Left colon (tissue), 2 donors: ENCODE results near the gene ADCY10. TPM values are rescaled to one million over a fixed set of nuclear protein-coding genes. Genes with fewer than 3 reads are reported as not detected.
"Not testable (repeated sequence)": the region's sequence is repeated elsewhere in the genome, so short reads cannot be mapped to it uniquely, and the experiment has no call there.

Experiments used
- ATAC-seq: fragments of 200-7000 bp; cut with Tn5 transposase; one replicate; pipeline ENCODE4 v1.9.1; 2020; ENCODE audit warnings: mild to moderate bottlenecking, moderate library complexity
- DNase-seq, 2 donors: peaks; one replicate each; pipeline ENCODE4 v3.0.0-alpha.2; 2020
- intact Hi-C, 2 donors: fragments of 100-400 bp; cut with DNase I in 1 of 2; cut with micrococcal nuclease in 1 of 2; formaldehyde crosslinking; loops; one replicate each; pipeline versions ENCODE4 v1.11.2 to v1.14.0; 2022; cut with DNase I, micrococcal nuclease
- total RNA-seq, 2 donors: library from RNA; stranded (reverse); fragmentation: NEBNext Ultra II Directional; extraction: Animal tissue kit (Norgen Biotek cat#: 25700); gene quantifications; one replicate each; pipeline ENCODE4 v1.2.1, GENCODE V29; 2021
- donor health status: DM: no; HTN: no; CAD: no.
- donor health status: DM: yes; HTN: yes; CAD: no.

Gene ADCY10
- total RNA-seq, 2 donors from 2014 or later: 0.42 to 0.64 TPM

GRCh38 chr1:167824163-167824794 is 89.7 kb downstream of the ADCY10 start:
- DNase-seq: no peak
- no peak for ATAC-seq
- intact Hi-C loops: no loop called here

DNA sequence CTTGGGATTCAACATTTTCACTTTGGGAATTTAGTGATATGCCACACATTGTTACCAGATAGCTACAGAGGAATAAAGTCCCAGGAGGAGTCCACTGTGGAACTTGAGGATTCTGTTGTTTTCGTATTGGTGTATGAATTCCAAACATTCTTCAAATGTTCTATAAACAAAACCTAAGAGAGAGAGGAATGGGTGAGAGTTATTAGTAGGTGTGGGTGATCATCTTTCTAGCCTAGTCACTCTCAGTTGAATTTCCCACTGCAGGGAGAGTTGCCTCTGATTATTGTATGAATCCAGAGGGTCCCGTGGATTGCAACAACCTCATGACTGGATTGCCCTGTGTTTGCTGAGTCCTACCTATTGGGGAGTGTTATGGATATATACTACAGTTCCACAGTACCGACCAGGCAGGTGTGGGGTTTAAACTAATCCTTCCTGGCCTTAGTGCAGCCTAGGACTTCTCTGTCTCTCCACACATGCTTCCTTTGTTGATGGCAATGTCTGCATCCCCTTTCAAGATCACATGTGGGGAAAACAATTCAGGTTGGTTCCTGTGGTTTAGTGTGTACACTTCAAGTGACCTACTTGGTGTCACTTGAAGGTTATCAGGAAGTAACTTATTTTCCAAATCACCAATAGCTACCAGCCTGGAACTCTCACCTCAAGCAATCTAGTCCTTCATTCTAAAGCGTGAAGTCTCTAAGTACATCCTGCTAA is 91.8 kb downstream of the ADCY10 start:
- ATAC-seq (no peak), DNase-seq (no peak)
- intact Hi-C loops: no loop called here

DNA sequence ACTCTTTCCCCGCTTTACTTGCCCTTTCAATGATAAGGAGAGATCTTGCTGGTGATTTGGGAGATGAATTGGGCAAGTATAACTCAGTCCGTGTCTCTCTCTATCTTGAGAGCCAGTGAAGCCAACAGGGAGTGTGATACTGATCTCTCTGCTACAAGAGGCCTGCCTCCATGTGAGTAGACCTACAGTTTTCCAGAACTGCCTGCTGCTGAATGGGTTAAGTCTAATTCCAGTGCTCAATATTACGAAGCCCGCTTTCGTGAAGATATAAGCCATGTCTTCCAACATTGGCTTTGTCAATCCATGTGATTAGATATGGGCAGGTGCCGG is 92.6 kb downstream of the ADCY10 start:
- DNase-seq (no peak), ATAC-seq (no peak)
- intact Hi-C loops: no loop called here

GRCh38 chr1:167820684-167821355 is 93.1 kb downstream of the ADCY10 start:
- no peak for DNase-seq
- intact Hi-C loops: no loop called here
- ATAC-seq: no peak

DNA sequence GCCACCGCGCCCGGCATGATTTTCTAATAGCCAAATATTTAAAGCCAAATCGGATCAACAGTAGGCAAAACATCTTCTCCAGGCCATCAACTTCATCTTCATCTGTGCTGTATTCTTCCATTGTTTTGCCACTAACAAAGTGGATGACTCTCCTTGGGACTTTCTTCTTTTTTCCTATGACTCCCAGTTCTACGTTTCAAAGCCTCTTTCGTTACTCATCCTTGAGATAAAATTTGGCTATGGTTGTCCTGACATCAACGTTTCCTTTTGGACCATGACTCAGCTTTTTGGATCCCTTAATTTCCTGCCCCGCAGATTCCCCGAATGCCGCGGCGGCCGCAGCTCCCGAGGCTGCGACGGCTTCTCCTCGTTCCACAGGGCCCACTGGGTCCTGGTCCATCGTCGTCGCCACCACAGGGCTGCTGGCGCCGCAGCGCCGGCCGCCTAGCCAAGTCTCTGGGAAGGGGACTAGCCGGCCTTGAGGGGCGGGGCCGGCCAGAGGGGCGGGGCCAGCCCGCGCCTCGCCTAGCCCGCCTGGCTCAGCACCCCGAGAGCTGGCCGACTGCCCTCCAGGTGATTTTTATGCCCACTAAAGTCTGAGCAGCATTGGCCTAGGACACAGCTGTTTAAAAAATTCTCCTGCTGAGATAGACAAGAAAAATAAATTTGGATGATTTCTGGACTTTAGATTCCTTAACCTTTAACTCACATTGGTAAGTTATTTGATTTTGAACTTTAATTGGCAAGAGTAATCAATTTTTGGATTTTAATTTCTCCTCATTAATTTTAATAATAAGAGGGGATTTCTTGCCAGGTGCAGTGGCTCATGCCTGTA is 93.9 kb downstream of the ADCY10 start:
- ATAC-seq: peak; percentile 78
- intact Hi-C loops: loop anchor here in 1 of 2 donors (10.0 kb wide), 1 partner anchor 265 kb away; no protein-coding TSS in a partner anchor
- peak; percentile 64 to 75 for DNase-seq

- DNase-seq (no peak), ATAC-seq (no peak)
- intact Hi-C loops: loop anchor here in 1 of 2 donors (10.0 kb wide), 1 partner anchor 269 kb away; no protein-coding TSS in a partner anchor
These were observed 98.3 kb downstream of the ADCY10 start for GRCh38 chr1:167815650-167816049.

GRCh38 chr1:167812972-167813371 is 101.0 kb downstream of the ADCY10 start:
- intact Hi-C loops: loop anchor here in 1 of 2 donors (10.0 kb wide), 1 partner anchor 272 kb away; no protein-coding TSS in a partner anchor
- no peak for ATAC-seq
- DNase-seq: no peak

DNA sequence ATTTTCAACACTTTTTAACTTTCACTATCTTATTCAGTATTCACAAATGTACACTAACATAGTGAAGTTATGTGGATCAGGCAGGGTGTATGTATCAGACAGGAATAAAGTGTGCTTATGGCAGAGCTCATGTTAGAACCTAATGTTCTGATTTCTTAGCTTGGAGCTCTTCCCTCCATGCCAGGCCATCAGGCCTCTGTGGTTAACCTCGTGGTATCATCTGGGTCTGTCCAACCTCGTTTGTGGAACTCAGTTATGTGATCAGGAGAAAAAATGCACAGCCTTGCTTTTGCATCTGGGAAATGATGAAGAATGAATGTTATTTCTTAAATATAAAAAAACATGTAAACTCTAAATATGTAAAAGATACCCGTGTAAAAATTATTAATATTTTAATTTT is 105.2 kb downstream of the ADCY10 start:
- intact Hi-C loops: no loop called here
- DNase-seq (no peak), ATAC-seq (no peak)

- ATAC-seq (no peak), DNase-seq (no peak)
- intact Hi-C loops: no loop called here
These were observed 105.8 kb downstream of the ADCY10 start for GRCh38 chr1:167808104-167808503.

- intact Hi-C loops, ATAC-seq, DNase-seq: not testable (repeated sequence)
These were observed 107.3 kb downstream of the ADCY10 start for GRCh38 chr1:167806676-167807075.

DNA sequence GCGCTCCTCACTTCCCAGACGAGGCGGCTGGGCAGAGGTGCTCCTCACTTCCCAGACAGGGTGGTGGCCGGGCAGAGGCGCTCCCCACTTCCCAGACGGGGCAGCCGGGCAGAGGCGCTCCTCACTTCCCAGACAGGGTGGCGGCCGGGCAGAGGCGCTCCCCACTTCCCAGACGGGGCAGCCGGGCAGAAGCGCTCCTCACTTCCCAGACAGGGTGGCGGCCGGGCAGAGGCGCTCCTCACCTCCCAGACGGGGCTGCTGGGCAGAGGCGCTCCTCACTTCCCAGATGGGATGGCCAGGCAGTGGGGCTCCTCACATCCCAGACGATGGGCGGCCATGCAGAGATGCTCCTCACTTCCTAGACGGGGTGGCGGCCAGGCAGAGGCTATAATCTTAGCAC is 107.7 kb downstream of the ADCY10 start:
- intact Hi-C loops, DNase-seq, ATAC-seq: not testable (repeated sequence)

DNA sequence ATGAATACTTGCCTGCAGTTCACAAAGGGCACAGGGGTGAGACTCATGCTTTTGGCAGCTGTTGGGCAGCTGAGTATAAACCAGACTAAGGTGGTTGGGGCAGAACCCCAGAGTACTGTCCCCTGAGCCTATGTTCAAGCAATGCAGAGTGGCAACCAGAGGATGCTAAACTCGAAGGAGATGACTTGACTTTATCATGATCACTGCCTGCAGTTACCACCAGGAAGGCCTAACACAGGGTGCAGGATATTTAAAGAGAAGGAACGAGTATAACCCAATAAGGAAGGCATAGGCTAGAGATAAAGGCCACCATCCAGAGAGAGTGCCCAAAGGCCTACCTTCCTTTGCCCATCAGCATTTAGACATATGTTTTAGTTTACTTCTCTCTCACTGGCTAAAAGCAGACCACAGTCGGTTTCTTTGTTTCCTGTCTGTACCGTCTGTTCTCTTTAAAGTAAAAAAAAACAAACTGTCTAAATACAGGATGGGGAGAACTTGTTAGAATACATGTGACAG is 108.8 kb downstream of the ADCY10 start:
- DNase-seq (no peak), ATAC-seq (no peak)
- intact Hi-C loops: no loop called here

- DNase-seq (peak; percentile 89 to 96), ATAC-seq (peak; percentile 96)
- intact Hi-C loops: no loop called here
These were observed 110.4 kb downstream of the ADCY10 start for GRCh38 chr1:167803358-167804207.

- ATAC-seq (no peak), DNase-seq (no peak)
- intact Hi-C loops: no loop called here
These were observed 111.7 kb downstream of the ADCY10 start for GRCh38 chr1:167802235-167802634.

DNA sequence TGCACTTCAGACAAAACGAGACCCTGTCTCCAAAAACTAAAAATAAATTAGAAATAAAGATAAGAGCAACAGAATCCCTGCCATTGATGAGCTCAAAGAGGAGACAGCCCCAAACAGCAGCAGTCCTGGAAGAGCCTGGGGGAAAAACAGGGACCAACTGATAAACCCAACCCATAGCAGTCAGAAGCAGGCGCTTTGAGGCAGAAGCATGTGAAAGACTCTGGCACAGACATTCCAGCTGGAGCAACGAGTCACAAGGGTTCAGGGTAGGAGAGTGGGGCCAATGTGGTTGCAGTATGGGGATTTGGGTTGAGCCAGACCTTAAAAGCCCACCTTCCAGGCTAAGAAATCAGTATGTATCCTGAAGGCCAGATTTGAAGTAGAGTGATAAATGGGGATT is 113.7 kb downstream of the ADCY10 start:
- DNase-seq (no peak), ATAC-seq (no peak)
- intact Hi-C loops: no loop called here

DNA sequence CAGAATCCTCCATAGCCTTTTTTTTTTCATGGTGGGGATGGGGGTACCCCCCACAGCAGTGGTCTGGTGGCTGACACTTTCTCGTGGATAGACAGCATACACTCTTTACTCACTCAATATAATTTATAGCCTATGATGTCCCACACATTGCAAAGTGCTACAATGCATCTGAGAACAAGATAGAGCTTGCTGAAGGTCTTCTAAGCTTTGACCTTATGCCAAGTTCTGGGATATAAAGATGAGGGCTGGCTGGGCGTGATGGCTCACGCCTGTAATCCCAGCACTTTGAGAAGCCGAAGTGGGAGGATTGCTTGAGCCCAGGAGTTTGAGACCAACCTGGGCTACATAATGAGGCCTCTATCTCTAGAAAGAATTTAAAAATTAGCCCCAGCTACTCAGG is 114.2 kb downstream of the ADCY10 start:
- ATAC-seq (peak; percentile 28), DNase-seq (no peak)
- intact Hi-C loops: loop anchor here in 1 of 2 donors (5.0 kb wide), 1 partner anchor 72 kb away; no protein-coding TSS in a partner anchor

- no peak for DNase-seq
- ATAC-seq: no peak
- intact Hi-C loops: loop anchor here in 1 of 2 donors (5.0 kb wide), 1 partner anchor 72 kb away; no protein-coding TSS in a partner anchor
These were observed 115.0 kb downstream of the ADCY10 start for GRCh38 chr1:167798952-167799351.

DNA sequence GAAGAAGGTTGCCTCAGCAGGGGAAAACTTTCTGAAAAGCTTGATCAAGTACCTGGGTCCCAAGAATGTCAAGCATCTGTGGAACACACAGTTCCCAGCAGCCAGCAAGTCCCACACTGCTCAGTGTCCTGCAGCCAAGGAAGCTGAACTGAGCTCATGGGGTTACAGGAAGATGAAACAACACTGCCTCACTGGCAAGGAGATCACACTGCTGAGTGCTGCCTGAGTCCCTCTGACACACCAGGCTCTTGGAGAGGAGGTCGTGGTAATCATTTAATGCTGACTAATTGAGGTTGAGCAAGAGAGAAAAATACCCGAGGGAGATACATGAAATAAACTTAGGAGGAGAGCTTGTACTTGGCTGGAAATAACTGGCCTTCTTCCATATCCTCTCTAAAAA is 116.9 kb downstream of the ADCY10 start:
- ATAC-seq (peak; percentile 47), DNase-seq (peak in 1 of 2 donors; percentile 67)
- intact Hi-C loops: loop anchor here in 1 of 2 donors (5.0 kb wide), 1 partner anchor 70 kb away; no protein-coding TSS in a partner anchor
